Endothelial cell of umbilical vein (primary cell): ENCODE measurements around the gene TNRC6C. TPM values are rescaled to one million over a fixed set of nuclear protein-coding genes. Genes with fewer than 3 reads are reported as not detected.

Source experiments
- BruUV-seq: library from RNA; stranded (reverse); fragments of 400-500 nt; replicated peaks from 2 replicates; lab custom pipeline; 2021; lab: Mats Ljungman, UMichigan
- CTCF ChIA-PET: fragments of 300-600, 350-600 bp; sonication (Branson Sonifier 250); formaldehyde crosslinking; loops from one replicate; lab custom pipeline; 2021; ENCODE audit warnings: antibody characterized with exemption, inconsistent platforms; lab: Charles Lee
- POLR2A ChIA-PET: fragments of 300-600, 350-600 bp; sonication (Branson Sonifier 250); formaldehyde crosslinking; loops from one replicate; lab custom pipeline; 2021; ENCODE audit warnings: antibody characterized with exemption, inconsistent platforms; lab: Charles Lee
- DNase-seq: peaks from one replicate; pipeline ENCODE4 v3.0.0-alpha.2; 2011; ENCODE audit warnings: low read depth, low spot score
- FAIRE-seq: peaks from 2 replicates; lab custom pipeline; 2011; peaks lifted over from hg19 to GRCh38; lab: Jason Lieb, UNC
- H2AFZ ChIP-seq: 2 replicates; pipeline ENCODE4 v1.6.0; 2012; ENCODE audit warnings: low read depth, low read length, control low read depth, inconsistent platforms
- H3K27ac ChIP-seq: 2 replicates; pipeline ENCODE4 v1.5.1; 2011; ENCODE audit warnings: low read depth, mild to moderate bottlenecking, control low read depth, low read length, moderate library complexity; ENCODE audit not compliant: insufficient read depth
- H3K27me3 ChIP-seq, 2 experiments: 2 replicates each; pipeline versions ENCODE4 v1.6.0 to v1.6.1; 2011; ENCODE audit warnings: low read length in 2 of 2, mixed read lengths in 1 of 2; ENCODE audit not compliant: control insufficient read depth in 2 of 2, insufficient read depth in 2 of 2
- H3K36me3 ChIP-seq, 2 experiments: 2 replicates in 1 of 2; 3 replicates in 1 of 2; pipeline ENCODE4 v1.5.1; 2011; ENCODE audit warnings: low read length in 2 of 2, mild to moderate bottlenecking in 1 of 2, moderate library complexity in 1 of 2; ENCODE audit not compliant: control insufficient read depth in 2 of 2, insufficient read depth in 2 of 2; ENCODE audit errors: extremely low read depth in 1 of 2
- H3K4me1 ChIP-seq: 3 replicates; pipeline ENCODE4 v1.5.1; 2011; ENCODE audit warnings: mild to moderate bottlenecking, low read length; ENCODE audit not compliant: control insufficient read depth, insufficient read depth; ENCODE audit errors: extremely low read depth
- H3K4me2 ChIP-seq: 2 replicates; pipeline ENCODE4 v1.6.1; 2011; ENCODE audit warnings: low read length, control low read depth, mixed read lengths; ENCODE audit not compliant: insufficient read depth
- H3K4me3 ChIP-seq, 3 experiments: fragments of 200-600 bp in 1 of 3; sonication (generic), shearing (Covaris generic) in 1 of 3; replicated peaks in 1 of 3; 2 replicates each; pipeline ENCODE4 v1.5.1; 2011 to 2016; ENCODE audit warnings: control low read depth in 3 of 3, low read length in 3 of 3, mild to moderate bottlenecking in 2 of 3, inconsistent platforms in 1 of 3, low read depth in 1 of 3, moderate library complexity in 1 of 3; ENCODE audit not compliant: insufficient read depth in 1 of 3
- H3K79me2 ChIP-seq: 2 replicates; pipeline ENCODE4 v1.6.0; 2012; ENCODE audit warnings: low read length, inconsistent platforms; ENCODE audit not compliant: control insufficient read depth, insufficient read depth
- H3K9ac ChIP-seq: replicated peaks from 2 replicates; pipeline ENCODE3; 2011; ENCODE audit warnings: low read length, control low read depth; ENCODE audit not compliant: insufficient read depth; ENCODE audit errors: extremely low read depth
- H3K9me1 ChIP-seq: replicated peaks from 3 replicates; pipeline ENCODE4 v1.6.0; 2011; ENCODE audit warnings: mild to moderate bottlenecking, low read length; ENCODE audit not compliant: control insufficient read depth, insufficient read depth; ENCODE audit errors: extremely low read depth
- H3K9me3 ChIP-seq: replicated peaks from 2 replicates; pipeline ENCODE4 v1.5.1; 2012; ENCODE audit warnings: low read length, inconsistent platforms; ENCODE audit not compliant: control insufficient read depth, insufficient read depth
- H4K20me1 ChIP-seq: replicated peaks from 2 replicates; pipeline ENCODE3; 2011; ENCODE audit warnings: mild to moderate bottlenecking, low read length; ENCODE audit not compliant: control insufficient read depth, insufficient read depth; ENCODE audit errors: extremely low read depth
- FOS ChIP-seq: IDR thresholded peaks from 2 replicates; pipeline ENCODE4 v1.6.1; 2011; ENCODE audit warnings: mild to moderate bottlenecking, low read length, moderate library complexity, borderline replicate concordance; ENCODE audit not compliant: insufficient read depth
- GATA2 ChIP-seq: IDR thresholded peaks from 2 replicates; pipeline ENCODE4 v1.7.0; 2011; ENCODE audit warnings: low read depth, mild to moderate bottlenecking, moderate library complexity, mixed read lengths, low read length; ENCODE audit not compliant: insufficient read length, insufficient read depth
- JUN ChIP-seq: IDR thresholded peaks from 2 replicates; pipeline ENCODE4 v1.6.1; 2011; ENCODE audit warnings: borderline replicate concordance, low read depth; ENCODE audit not compliant: insufficient read length, insufficient read depth
- POLR2A ChIP-seq: IDR thresholded peaks from 2 replicates; pipeline ENCODE4 v1.6.1; 2012; ENCODE audit warnings: low read depth, mild to moderate bottlenecking, control low read depth, low read length
- POLR2AphosphoS5 ChIP-seq: IDR thresholded peaks from 2 replicates; pipeline ENCODE4 v1.6.1; 2012; ENCODE audit warnings: low read depth, mild to moderate bottlenecking, control low read depth, low read length, moderate library complexity; ENCODE audit not compliant: insufficient read depth
- dilution Hi-C: fragments of 300-500 bp; cut with MboI; formaldehyde crosslinking; loops from one replicate; pipeline ENCODE4 v1.15.0; 2019; ENCODE audit warnings: low sequenced_read_pairs; ENCODE audit not compliant: extremely low pct_ligation_motif_present
- intact Hi-C: fragments of 100-400 bp; cut with micrococcal nuclease; formaldehyde crosslinking; loops from one replicate; pipeline ENCODE4 v1.10.0; 2022
- polyA plus RNA-seq, 4 experiments: library from polyadenylated mRNA; depleted of rRNA in 3 of 4; stranded (reverse) in 3 of 4; unstranded in 1 of 4; fragments of >200 nt; gene quantifications; 2 replicates each; pipeline versions ENCODE4 v1.2.1 to v1.2.3, GENCODE V29; 2011 to 2012; ENCODE audit warnings: missing spikeins in 1 of 4
- total RNA-seq: library from RNA; stranded (reverse); gene quantifications from 2 replicates; pipeline ENCODE4 v1.2.3, GENCODE V29; 2021
- TF ChIP-seq, protein P1 (sequence below): IDR thresholded peaks from 2 replicates; pipeline ENCODE4 v1.6.1; 2011; ENCODE audit not compliant: insufficient read depth, insufficient read length
- TF ChIP-seq, protein P2 (sequence below), 2 donors: IDR thresholded peaks; 1 replicate in 1 of 2; 2 replicates in 1 of 2; pipeline ENCODE4 v1.5.1; 2011; ENCODE audit warnings: low read length in 2 of 2, mild to moderate bottlenecking in 2 of 2, moderate library complexity in 2 of 2, control low read depth in 1 of 2, inconsistent platforms in 1 of 2, low read depth in 1 of 2; ENCODE audit not compliant: insufficient read depth in 1 of 2; ENCODE audit errors: extremely low read depth in 1 of 2

TNRC6C gene
- total and polyA plus RNA-seq, 2 donors (not counting 3 experiments of a cell fraction or from before 2014, with no cell fraction given): 2.1 to 17.5 TPM

DNA sequence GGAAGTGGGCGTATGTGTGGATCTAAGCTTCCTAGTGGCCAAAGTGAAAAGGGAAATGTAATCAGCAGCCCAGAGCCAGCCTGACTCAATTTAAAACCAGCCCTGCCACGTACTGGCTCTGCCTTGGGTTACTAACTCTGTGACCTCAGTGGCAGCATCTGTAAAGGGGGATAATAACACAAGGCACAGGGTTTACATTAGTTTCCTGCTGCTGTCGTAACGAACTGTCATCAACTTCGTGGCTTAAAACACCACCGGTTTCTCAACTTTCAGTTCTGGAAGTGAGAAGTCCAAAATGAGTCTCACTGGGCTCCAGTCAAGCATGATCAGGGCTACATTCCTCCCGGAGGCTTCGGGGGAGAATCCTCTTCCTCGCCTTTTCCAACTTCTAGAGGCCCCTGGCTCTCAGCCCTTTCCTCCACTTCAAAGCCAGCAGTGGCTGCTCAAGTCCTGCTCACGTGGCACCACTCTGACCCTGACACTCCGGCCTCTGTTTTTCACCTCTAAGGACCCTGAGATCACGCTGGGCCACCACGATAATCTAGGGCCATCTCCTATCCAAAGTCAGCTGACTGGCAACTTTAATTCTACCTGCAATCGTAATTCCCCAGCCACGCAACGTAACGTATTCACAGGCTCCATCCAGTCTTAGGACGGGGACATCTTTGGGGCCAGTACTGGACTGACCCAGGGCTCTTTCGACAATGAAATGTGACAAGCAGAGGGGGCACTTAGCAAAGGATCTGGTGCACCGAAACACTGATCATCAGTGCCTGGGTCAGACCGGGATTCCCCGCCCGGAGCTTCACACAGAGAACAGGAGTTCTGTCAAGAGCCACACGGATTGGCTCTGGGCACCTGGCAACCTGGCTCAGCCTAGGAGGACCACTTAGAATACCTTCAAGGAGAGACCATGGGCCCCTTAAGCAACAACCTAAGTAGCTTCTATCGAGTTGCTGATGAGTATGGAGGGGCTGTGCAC lies 155.6 kb downstream of the TNRC6C start:
- TF ChIP-seq POLR2AphosphoS5: no peak
- no peak for TF ChIP-seq JUN
- no peak for TF ChIP-seq FOS
- TF ChIP-seq POLR2A: no peak
- TF ChIP-seq, protein P1, sequence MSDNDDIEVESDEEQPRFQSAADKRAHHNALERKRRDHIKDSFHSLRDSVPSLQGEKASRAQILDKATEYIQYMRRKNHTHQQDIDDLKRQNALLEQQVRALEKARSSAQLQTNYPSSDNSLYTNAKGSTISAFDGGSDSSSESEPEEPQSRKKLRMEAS: no peak
- TF ChIP-seq, protein P2, sequence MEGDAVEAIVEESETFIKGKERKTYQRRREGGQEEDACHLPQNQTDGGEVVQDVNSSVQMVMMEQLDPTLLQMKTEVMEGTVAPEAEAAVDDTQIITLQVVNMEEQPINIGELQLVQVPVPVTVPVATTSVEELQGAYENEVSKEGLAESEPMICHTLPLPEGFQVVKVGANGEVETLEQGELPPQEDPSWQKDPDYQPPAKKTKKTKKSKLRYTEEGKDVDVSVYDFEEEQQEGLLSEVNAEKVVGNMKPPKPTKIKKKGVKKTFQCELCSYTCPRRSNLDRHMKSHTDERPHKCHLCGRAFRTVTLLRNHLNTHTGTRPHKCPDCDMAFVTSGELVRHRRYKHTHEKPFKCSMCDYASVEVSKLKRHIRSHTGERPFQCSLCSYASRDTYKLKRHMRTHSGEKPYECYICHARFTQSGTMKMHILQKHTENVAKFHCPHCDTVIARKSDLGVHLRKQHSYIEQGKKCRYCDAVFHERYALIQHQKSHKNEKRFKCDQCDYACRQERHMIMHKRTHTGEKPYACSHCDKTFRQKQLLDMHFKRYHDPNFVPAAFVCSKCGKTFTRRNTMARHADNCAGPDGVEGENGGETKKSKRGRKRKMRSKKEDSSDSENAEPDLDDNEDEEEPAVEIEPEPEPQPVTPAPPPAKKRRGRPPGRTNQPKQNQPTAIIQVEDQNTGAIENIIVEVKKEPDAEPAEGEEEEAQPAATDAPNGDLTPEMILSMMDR (IDR thresholded peaks at IDR 0.05; ENCODE audit: extremely low read depth in 1 of 2, insufficient read depth in 1 of 2, low read depth in 1 of 2, low read length in 2 of 2): no peak
- TF ChIP-seq GATA2: no peak
- H3K9ac ChIP-seq: no peak overlapping the region
- no peak overlapping the region for H3K4me2 ChIP-seq
- CTCF ChIA-PET: interaction anchor here (1.0 to 3.2 kb wide), 9 partner anchors 8 to 137 kb away, joined by 5 to 55 read pairs (median 10); partner anchors contain the start of gene TMC6
- POLR2A ChIA-PET: interaction anchor here (0.6 kb wide), 1 partner anchor 9 kb away, joined by 3 read pairs; no protein-coding TSS in a partner anchor
- no peak overlapping the region for H3K27ac ChIP-seq
- H3K4me1 ChIP-seq: no peaks in the 10 kb centered on the region
- H4K20me1 ChIP-seq: no peaks in the 10 kb centered on the region
- no peak overlapping the region for H2AFZ ChIP-seq
- DNase-seq (no peak), FAIRE-seq (no peak)
- peaks cover 0 to 4% of the 10 kb centered on the region in 2 experiments for H3K36me3 ChIP-seq
- BruUV-seq: no TSS peak
- H3K27me3 ChIP-seq: no peaks in the 10 kb centered on the region
- no peaks in the 10 kb centered on the region for H3K79me2 ChIP-seq
- H3K9me3 ChIP-seq: no peaks in the 10 kb centered on the region
- dilution Hi-C loops (no loop called here), intact Hi-C loops (no loop called here)
- H3K9me1 ChIP-seq: no peaks in the 10 kb centered on the region
- H3K4me3 ChIP-seq: no peak overlapping the region
